ENCODE measurements around the gene SLC19A1. TPM values are rescaled to one million over a fixed set of nuclear protein-coding genes. Genes with fewer than 3 reads are reported as not detected.

SLC19A1 gene
- 25.6 and 28.5 TPM in 2 replicates for total RNA-seq
- long read RNA-seq, partial matches to known transcripts: 2 of 10 reads
- long read RNA-seq, other reads (novel, unspliced or antisense): 4 of 10 reads

DNA sequence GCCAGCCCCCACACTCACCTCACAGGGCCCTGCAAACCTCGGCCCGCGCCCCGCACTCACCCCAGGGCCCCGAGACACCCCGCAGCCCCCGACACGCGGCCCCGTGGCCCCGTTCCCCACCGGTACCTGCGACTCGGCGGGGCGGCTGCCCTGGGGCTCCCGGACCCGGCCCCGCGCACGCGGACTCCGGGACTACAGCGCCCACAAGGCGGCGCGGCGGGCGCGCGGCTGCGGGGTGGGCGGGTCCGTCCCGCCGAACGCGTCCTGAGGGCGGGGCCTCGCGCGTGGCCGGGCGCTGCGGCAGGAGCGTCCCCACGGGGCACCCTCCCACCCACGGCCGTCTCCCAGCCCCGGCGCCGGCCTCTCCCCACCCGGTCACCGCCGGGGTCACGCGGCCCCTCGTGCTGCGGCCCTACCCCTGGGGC is at the start of gene SLC19A1:
Gene SLC19A1, minus strand, starts transcription at position 199 of the 425 bp plus-strand sequence. CDS start 4,481 bp downstream, outside the sequence.
- Mint-ChIP-seq H3K4me1 (ENCODE audit: low read depth) (peaks cover 6% of the 10 kb centered on the region), H3K9me3 (ENCODE audit: low read depth) (no peaks in the 10 kb centered on the region), H3K27me3 (peaks cover 3% of the 10 kb centered on the region), H3K36me3 (ENCODE audit: insufficient read depth) (no peaks in the 10 kb centered on the region), H3K4me3 (ENCODE audit: low read depth) (peak within 1 kb of the TSS; percentile 68), H3K27ac (no peak within 1 kb of the TSS)
- TF ChIP-seq, protein P1, sequence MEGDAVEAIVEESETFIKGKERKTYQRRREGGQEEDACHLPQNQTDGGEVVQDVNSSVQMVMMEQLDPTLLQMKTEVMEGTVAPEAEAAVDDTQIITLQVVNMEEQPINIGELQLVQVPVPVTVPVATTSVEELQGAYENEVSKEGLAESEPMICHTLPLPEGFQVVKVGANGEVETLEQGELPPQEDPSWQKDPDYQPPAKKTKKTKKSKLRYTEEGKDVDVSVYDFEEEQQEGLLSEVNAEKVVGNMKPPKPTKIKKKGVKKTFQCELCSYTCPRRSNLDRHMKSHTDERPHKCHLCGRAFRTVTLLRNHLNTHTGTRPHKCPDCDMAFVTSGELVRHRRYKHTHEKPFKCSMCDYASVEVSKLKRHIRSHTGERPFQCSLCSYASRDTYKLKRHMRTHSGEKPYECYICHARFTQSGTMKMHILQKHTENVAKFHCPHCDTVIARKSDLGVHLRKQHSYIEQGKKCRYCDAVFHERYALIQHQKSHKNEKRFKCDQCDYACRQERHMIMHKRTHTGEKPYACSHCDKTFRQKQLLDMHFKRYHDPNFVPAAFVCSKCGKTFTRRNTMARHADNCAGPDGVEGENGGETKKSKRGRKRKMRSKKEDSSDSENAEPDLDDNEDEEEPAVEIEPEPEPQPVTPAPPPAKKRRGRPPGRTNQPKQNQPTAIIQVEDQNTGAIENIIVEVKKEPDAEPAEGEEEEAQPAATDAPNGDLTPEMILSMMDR (IDR thresholded peaks at IDR 0.05; ENCODE audit: unreplicated experiment): peak; percentile 55
- DNase-seq (ENCODE audit: low spot score, unreplicated experiment): peak; percentile 56

DNA sequence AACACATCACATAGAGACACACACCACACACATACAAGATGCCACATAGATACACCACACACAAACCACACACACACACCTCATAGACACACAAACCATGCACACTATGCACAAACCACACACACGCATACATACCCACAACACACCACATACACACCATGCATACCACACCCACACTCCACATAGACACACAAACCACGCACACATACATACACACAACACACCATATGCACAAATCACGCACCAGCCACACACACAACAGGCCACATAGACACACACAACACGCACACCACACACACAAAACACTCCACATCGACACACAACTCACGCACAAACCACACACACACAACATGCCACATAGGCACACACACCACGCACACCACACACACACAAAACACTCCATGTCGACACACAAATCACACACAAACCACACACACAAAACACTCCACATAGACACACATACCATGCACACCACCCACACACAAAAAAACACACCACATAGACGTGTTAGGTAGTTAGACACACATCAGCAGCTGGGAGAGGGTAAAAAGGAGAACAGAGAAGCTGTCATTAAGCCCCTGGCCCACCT is 49.5 kb upstream of the SLC19A1 start:
- no peak for DNase-seq (ENCODE audit: low spot score, unreplicated experiment)
- H3K9me3 Mint-ChIP-seq (ENCODE audit: low read depth): peaks cover 23% of the 10 kb centered on the region
- H3K27ac Mint-ChIP-seq: no peak overlapping the region
- no peak overlapping the region for H3K4me3 Mint-ChIP-seq (ENCODE audit: low read depth)
- H3K4me1 Mint-ChIP-seq (ENCODE audit: low read depth): no peaks in the 10 kb centered on the region
- TF ChIP-seq, protein P1 (IDR thresholded peaks at IDR 0.05; ENCODE audit: unreplicated experiment): no peak
- peaks cover 58% of the 10 kb centered on the region for H3K27me3 Mint-ChIP-seq
- H3K36me3 Mint-ChIP-seq (ENCODE audit: insufficient read depth): no peaks in the 10 kb centered on the region

DNA sequence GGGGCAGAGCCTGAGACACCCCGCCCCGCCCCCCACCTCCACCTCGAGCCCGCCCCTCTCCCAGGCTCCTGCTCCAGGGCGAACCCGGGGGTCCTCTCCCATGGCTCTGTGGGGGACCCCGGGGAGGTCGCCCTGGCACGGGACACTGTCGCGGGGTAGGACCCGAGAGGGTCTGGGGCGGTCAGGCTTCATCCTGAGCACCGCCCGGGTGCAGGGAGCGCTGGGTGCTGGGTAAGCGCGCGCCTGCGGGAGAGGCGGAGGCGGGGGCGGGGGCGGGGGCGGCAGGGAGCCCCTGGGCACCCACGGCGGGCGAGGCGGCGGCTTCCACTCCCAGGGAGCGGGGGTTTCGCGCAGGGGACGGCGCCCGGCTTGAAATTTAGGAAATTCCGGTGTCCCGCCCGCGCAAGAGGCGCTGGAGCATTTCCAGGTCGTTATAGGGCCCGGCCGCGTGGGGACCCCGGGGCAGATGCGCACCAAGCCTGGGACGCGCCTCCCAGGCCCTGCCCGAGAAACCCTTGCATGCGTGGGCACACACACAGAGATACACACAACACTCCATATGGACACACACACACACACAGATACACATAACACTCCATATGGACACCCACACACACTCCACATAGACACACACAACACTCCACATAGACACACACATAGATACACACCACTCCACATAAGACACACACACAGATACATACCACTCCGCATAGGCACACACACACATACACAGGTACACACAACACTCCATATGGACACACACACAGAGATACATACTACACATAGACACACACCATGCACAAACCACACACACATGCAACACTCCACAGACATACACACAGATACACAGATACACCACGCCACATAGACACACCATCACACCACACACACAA is 48.7 kb upstream of the SLC19A1 start:
- TF ChIP-seq, protein P1 (IDR thresholded peaks at IDR 0.05; ENCODE audit: unreplicated experiment): no peak
- Mint-ChIP-seq H3K4me1 (ENCODE audit: low read depth) (no peaks in the 10 kb centered on the region), H3K9me3 (ENCODE audit: low read depth) (peaks cover 30% of the 10 kb centered on the region), H3K27ac (no peak overlapping the region), H3K36me3 (ENCODE audit: insufficient read depth) (no peaks in the 10 kb centered on the region), H3K27me3 (peaks cover 57% of the 10 kb centered on the region), H3K4me3 (ENCODE audit: low read depth) (no peak overlapping the region)
- no peak for DNase-seq (ENCODE audit: low spot score, unreplicated experiment)

DNA sequence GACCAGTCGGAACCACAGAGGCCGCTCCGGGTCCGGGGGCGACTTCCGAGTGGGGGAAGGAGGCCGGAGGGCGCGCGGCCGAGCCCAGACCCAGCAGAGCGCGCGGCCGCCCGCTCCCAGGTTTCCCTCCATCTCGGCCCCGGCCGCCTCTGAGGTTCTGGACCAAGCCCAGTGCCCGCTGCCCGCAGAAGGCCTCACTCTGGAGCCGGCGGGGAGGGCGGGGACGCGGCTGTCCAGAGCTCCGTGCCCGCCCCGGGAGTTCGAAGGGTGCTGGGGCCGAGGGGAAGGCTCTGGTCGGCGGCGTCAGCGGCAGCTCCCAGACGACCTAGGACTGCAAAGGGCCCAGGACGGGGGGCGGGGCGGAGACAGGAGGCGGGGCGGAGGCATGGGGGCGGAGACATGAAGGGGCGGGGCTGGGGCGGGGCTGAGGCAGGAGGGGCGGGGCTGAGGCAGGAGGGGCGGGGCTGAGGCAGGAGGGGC is 48.0 kb upstream of the SLC19A1 start:
- Mint-ChIP-seq H3K4me3 (ENCODE audit: low read depth) (peak overlapping the region; percentile 45), H3K9me3 (ENCODE audit: low read depth) (peaks cover 32% of the 10 kb centered on the region)

More for the DNA sequence above, 48.0 kb upstream of the SLC19A1 start:
- TF ChIP-seq, protein P1 (IDR thresholded peaks at IDR 0.05; ENCODE audit: unreplicated experiment): no peak
- no peak overlapping the region for H3K27ac Mint-ChIP-seq
- H3K36me3 Mint-ChIP-seq (ENCODE audit: insufficient read depth): no peaks in the 10 kb centered on the region
- no peaks in the 10 kb centered on the region for H3K4me1 Mint-ChIP-seq (ENCODE audit: low read depth)
- DNase-seq (ENCODE audit: low spot score, unreplicated experiment): peak; percentile 55
- H3K27me3 Mint-ChIP-seq: peaks cover 53% of the 10 kb centered on the region

Measured in progenitor cell of endocrine pancreas (in vitro differentiated cells).